Mesodermal cell (in vitro differentiated cells): ENCODE measurements around the gene ZNF189.

ENCODE experiments used
- H3K27ac ChIP-seq: 2 replicates; pipeline ENCODE4 v1.7.0; 2013; ENCODE audit warnings: mild to moderate bottlenecking, low read depth, low read length, moderate library complexity; ENCODE audit not compliant: severe bottlenecking
- H3K36me3 ChIP-seq: 2 replicates; pipeline ENCODE4 v1.7.1; 2013; ENCODE audit warnings: mild to moderate bottlenecking, low read length, moderate library complexity; ENCODE audit not compliant: control insufficient read depth, insufficient read depth
- H3K4me1 ChIP-seq: one replicate; pipeline ENCODE4 v1.7.1; 2013; ENCODE audit warnings: mild to moderate bottlenecking, low read length; ENCODE audit not compliant: insufficient read depth, control insufficient read depth, poor library complexity, severe bottlenecking
- H3K4me3 ChIP-seq: 2 replicates; pipeline ENCODE4 v1.7.0; 2013; ENCODE audit warnings: low read length, control low read depth, mild to moderate bottlenecking; ENCODE audit not compliant: insufficient read depth, poor library complexity, severe bottlenecking; ENCODE audit errors: extremely low read depth
- H3K9me3 ChIP-seq: 2 replicates; pipeline ENCODE4 v1.7.1; 2013; ENCODE audit warnings: mild to moderate bottlenecking, low read length, moderate library complexity; ENCODE audit not compliant: control insufficient read depth
- WGBS, 2 experiments: methylation state at CpG; one replicate each; pipeline ENCODE4 v1.1.5; 2013; ENCODE audit warnings: missing lambda C conversion rate in 2 of 2; ENCODE audit not compliant: insufficient coverage in 2 of 2; 5-methylcytosine and 5-hydroxymethylcytosine counted together

Gene ZNF189

DNA sequence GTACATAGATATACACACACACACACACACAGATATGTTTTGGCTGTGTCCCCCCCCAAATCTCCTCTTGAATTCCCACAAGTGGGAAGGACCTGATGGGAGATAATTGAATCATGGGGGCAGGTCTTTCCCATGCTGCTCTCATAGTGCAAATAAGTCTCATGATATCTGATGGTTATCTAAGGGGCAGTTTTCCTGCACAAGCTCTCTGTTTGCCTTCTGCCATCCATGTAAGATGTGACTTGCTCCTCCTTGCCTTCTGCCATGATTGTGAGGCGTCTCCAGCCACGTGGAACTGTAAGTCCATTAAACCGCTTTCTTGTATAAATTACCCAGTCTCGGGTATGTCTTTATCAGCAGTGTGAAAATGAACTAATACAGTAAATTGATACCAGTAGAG lies 52.8 kb downstream of the ZNF189 start:
- no peak overlapping the region for H3K27ac ChIP-seq
- H3K4me1 ChIP-seq: peaks cover 7% of the 10 kb centered on the region
- no peaks in the 10 kb centered on the region for H3K36me3 ChIP-seq
- no peak overlapping the region for H3K4me3 ChIP-seq
- 97 to 100% methylated on average over 4 of the region's 4 CpGs for WGBS, 2 experiments
- H3K9me3 ChIP-seq: no peaks in the 10 kb centered on the region

DNA sequence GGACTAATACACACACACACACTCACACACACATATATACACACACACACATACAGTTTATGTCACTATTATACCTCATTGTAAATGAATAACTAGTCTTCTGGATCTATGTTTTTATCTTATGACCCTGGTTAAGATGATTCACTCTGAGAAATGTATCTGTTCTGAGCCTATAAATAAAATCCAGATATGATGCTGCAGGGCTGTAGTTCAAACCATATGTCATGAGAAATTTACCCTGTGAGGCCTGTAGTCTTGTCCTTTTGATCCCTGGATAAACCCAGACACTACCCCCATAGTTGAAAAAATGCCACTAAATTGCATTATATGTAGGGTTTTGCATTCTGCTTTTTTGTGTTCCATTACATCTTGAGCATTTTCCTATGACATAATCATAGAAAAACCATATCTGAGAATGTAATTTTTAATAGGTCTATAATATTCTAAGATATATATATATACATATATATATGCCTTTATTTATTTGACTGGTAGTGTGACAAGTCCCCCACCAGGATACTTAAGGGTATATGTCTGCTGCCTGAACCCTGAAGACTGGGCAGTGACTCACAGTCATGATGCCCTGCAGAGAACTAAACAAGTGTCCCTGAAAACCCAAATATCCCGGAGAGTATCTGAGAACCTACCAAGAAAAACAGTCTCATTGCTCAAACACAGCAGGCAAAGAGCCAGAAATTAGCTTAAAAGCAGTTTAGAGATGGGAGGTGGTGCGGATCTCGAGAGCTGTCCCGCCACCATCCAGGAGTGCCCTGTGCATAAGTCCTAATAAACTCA lies 55.3 kb downstream of the ZNF189 start:
- WGBS, 2 experiments: 93 to 100% methylated on average over 2 to 4 of the region's 4 CpGs
- H3K9me3 ChIP-seq: no peaks in the 10 kb centered on the region
- H3K27ac ChIP-seq: no peak overlapping the region
- peaks cover 7% of the 10 kb centered on the region for H3K4me1 ChIP-seq
- H3K36me3 ChIP-seq: no peaks in the 10 kb centered on the region
- no peak overlapping the region for H3K4me3 ChIP-seq

DNA sequence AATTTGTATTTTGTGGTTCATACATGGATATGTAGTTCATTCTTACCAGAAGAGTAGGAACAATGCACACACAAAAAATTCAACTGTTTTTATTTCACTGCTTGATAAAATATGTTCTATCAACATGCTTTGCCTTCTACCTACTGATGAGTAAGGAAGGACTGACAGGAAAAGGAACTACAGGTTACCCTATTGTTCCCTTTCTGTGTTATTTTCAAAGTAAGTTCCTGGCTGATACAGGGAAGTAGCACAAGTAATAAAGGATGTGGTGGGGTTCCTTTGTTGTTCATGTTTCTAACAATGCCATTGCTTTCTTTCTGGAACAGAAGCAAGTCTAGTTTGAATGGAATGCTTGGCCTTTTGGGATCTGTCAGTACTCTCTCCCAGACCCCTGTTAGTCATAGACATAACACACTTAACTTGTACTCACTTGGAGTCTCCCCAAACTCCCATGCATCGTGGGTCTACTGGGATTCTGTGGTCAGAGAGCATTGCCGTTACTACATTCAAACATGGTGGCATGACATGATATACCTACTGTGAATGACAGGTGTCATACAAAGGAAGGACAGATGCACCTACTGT lies 57.1 kb downstream of the ZNF189 start:
- H3K4me3 ChIP-seq: no peak overlapping the region
- H3K9me3 ChIP-seq: no peaks in the 10 kb centered on the region
- H3K4me1 ChIP-seq: peaks cover 7% of the 10 kb centered on the region
- WGBS, 2 experiments: 90 to 100% methylated on average over 2 of the region's 2 CpGs
- no peak overlapping the region for H3K27ac ChIP-seq
- no peaks in the 10 kb centered on the region for H3K36me3 ChIP-seq

DNA sequence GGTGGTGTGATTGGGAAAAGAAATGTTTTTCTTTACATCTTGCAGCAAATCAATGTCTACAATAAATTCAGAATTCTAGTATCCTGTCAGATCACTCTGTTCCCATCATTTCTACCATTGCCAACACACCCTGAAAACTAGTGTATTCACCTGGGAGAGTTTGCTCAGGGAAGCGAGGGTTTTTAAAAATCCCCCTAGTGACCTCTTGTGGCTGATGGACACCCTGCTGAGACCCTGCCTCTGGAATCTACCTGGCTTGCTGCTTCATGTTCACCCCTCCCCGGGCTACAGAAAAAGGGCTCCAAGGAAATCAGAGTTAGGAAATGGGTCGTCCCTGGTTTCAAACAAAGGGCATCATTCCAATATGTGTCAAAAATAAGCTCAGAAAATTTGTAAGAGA lies 58.4 kb downstream of the ZNF189 start:
- Histone ChIP-seq H3K36me3 (no peaks in the 10 kb centered on the region), H3K27ac (no peak overlapping the region), H3K4me1 (peaks cover 7% of the 10 kb centered on the region), H3K4me3 (no peak overlapping the region), H3K9me3 (no peaks in the 10 kb centered on the region)
- 38 to 60% methylated on average over 1 of the region's 3 CpGs for WGBS, 2 experiments

DNA sequence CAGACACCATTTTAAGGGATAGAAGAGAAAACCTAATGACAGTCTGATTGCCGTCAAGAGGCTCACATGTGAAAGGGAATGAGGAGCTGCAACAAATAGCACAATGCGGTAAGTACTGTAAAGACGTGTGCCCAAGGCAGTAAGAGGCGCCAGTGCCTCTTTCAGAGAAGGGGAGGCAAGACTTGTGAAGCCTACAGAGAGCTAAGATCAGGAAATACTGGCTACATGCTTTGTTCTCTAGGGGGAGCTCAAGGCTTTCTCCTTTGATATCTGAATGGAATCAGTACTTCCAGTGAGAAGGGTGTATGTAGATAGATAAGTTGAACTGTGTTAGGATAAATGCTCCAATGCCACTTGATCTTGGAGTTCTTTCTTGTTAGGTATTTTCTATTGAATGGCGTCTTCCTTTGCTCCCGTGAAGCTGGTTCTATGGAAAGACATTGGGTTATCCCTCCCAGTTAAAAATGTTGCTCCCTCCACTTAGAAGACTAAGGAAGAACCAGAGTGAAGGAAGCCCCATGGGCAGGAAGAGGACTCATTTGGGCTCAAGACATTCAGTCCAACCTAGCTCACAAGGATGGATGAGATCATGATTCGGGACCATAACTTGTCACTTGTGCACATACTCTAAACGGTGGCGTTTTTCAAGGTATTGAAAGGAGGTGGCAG lies 60.4 kb downstream of the ZNF189 start:
- no peaks in the 10 kb centered on the region for H3K9me3 ChIP-seq
- H3K27ac ChIP-seq: no peak overlapping the region
- no peaks in the 10 kb centered on the region for H3K36me3 ChIP-seq
- H3K4me3 ChIP-seq: no peak overlapping the region
- peaks cover 7% of the 10 kb centered on the region for H3K4me1 ChIP-seq
- 9 to 35% methylated on average over 4 to 5 of the region's 9 CpGs for WGBS, 2 experiments
